SHP77 (cell line): ENCODE data around the gene SUPT3H.

Source experiments
- DNase-seq, 2 experiments: peaks; one replicate each; lab custom pipeline; 2025; lab: John Stamatoyannopoulos, UW

Gene SUPT3H

DNA sequence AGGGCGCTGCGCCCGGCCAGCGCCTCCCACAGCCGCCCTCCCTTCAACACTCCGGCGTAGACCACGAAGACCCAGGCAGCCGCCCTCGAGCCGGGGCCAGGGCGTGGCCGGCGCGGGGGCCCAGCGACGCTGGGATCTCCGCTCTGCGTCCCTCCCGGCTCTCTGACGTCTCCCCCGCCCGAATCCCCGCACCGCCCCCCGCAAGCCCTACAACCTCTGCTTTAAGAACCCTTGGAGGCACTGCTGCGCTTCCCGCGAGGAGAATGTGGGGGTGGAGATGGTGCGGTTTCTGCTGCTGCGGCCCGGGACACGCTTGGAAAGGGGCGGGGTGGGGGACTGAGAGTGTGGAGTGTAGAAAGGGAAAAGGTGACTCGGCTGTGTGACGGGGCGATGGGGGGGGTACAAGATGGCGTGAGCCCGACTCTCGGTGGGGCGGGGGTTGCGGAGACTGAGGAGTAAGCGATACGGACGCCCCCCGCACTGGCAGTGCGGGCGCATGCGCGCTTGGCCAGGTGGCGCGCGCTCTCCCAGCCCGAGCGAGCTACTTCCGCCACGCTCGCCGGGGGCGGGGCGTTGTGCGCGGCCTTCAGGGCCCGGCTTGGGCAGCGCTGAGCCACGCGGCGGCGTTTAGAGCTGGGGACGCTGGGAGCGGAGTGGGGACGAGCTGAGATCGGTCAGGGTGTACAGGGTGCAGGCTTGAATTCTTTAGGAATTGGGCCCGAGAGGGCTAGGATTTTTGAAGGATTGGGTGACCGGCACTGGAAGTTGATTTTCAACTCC is at the start of gene SUPT3H:
SUPT3H (minus strand) TSS at position 381 of the 780 bp plus-strand sequence.
- DNase-seq = peak; percentile 93 to 94

DNA sequence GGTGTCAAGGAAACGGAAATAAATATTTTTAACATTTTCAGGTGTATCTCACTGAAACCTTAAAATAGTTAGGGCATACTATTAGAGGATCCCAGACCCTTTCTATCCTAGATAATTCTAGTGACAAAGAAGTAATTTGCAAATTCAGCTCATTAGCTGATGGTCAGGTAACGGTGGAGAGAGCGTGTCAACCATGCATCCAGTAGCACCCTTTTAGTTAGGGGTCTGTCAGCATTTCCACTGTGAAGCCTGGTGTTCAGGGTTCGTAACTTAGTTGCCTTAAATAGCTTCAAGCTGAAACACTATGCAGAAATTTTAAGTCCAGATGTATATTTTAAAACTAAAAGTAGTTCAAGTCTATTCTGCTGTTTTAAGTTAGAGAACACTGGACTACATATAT is 48.5 kb upstream of the SUPT3H start:
- DNase-seq = no peak

DNA sequence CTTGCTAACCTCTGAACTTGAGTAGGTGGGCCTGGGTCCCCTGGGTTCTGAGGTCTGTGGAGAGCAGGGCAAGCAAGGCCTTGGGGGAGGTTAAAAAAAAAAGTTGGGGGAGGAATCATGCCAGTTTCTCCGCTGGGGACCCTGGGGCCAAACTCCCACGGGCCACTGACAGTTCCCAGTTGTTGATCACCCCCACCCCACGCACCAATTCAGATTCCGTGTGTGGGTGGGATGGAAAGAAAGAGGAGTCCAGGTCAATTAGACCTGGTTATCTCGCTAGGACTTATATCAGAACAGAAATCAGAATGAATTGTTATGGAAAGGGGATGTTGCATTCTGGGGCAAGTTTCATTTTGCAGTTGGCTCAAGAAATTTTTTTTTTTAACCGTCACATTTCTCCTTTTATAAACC is 46.7 kb upstream of the SUPT3H start:
- DNase-seq = no peak

DNA sequence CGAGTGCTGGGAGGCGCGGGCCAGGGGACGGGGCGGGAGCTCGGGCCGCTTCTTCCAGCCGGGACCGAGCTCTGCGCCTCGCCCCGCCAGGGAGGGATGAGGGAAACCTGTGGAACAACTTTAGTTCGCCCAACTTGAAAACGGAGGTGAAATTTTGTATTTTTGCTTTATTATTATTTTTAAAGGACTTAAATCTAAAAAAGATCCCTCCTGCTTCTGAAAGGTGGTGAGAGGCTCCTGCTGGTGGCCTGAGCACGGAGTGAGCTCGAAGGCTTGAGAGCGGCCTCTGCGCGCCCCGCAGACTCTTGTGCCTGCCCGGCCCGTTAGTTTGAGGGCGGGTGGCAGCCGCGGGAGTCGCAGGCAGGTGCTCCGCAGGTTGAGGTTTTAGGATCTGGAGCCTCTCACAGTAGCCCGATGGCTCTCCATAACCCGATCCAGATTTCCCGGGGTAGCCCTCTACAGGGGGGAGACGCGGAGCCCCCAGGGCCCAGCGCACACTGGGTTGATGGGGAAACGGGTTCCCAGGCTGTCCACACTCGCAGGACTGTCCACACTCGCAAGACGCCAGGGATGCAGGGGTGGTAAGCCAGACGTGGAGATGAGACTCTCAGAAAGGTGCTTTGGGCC is 46.2 kb upstream of the SUPT3H start:
- DNase-seq = no peak

DNA sequence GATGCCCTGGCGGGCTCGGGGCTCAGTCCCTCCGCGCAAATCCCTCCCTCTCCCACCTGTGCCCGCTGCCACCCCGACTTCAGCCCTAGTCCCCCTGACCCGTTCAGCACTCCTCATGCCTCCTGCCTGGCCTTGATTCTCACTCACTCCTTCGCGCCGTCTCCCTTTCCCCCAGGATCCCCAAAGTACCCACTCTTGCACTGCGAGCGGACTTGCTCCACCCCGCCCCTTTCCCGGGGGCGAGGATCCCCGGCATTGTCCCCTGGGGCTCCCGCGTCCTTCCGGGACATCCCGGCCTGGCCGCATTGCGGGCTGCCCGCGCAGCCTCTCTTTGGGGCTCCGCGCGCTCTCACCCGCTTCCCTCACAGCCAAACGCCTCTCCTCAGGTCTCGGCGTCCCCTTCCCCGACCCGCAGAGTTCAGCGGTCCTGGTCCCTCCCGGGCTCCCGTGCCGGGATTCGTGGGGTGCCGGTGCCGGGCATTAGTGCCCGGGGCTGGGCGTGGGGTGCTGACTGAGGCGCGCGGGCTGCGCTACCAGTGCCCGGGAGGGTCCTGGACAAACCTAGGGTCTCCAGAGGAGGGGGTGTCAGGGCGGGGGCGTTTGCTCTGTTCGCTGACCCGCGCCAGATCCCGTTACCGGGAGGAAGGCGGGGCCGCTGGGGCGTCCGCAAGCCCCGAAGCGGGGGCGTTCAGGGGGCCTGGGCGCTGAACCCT is 45.5 kb upstream of the SUPT3H start:
- DNase-seq = no peak

DNA sequence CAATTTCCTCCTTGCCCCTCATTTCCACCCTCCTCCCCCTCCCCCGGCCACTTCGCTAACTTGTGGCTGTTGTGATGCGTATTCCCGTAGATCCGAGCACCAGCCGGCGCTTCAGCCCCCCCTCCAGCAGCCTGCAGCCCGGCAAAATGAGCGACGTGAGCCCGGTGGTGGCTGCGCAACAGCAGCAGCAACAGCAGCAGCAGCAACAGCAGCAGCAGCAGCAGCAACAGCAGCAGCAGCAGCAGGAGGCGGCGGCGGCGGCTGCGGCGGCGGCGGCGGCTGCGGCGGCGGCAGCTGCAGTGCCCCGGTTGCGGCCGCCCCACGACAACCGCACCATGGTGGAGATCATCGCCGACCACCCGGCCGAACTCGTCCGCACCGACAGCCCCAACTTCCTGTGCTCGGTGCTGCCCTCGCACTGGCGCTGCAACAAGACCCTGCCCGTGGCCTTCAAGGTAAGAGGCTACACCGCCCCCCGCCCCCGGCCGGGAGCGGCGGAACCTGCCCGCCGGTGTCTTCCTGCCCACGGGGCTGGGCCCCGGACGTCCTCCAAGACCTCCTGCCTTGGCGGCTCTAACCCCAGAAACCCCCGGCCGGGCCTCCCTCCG is 44.9 kb upstream of the SUPT3H start:
- DNase-seq = no peak

DNA sequence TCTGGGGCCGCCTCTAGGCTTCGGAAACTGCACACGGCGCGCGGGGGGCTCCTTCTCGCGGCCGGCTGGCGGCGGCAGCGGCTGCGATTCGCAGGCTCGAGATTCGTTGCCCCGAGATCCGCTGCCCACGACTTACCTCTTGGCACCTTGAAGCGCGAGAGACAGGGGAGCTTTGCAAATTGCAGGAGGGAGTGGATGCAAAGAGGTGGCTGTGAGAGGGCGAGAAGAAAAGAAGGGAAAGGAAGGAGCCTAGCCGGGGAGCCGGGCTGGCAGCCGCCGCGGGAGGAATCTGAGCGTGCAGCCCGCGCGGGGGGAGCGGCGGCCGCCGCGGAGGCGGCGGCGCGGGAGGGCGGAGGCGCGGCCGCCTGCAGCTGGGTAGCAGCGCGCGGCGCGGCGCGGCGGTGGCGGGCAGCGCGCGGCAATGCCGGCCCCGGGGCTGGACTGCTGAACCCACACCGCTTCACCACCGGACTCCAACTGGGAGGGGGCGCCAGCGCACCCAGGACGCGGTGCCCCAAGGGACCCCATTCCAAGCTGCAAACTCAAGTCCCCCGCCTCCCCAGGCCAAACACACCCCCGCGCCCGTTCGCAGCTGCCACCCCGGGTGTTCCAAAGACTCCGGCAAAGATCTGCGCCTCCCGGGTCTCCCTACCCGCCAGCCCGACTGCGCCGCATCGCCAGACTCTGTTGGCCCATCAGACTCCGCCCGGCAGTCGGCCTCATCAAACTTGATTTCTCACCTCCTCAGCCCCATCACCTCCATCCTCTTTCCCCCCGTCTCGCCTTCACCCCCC is 44.2 kb upstream of the SUPT3H start:
- DNase-seq = peak; percentile 35 to 52

DNA sequence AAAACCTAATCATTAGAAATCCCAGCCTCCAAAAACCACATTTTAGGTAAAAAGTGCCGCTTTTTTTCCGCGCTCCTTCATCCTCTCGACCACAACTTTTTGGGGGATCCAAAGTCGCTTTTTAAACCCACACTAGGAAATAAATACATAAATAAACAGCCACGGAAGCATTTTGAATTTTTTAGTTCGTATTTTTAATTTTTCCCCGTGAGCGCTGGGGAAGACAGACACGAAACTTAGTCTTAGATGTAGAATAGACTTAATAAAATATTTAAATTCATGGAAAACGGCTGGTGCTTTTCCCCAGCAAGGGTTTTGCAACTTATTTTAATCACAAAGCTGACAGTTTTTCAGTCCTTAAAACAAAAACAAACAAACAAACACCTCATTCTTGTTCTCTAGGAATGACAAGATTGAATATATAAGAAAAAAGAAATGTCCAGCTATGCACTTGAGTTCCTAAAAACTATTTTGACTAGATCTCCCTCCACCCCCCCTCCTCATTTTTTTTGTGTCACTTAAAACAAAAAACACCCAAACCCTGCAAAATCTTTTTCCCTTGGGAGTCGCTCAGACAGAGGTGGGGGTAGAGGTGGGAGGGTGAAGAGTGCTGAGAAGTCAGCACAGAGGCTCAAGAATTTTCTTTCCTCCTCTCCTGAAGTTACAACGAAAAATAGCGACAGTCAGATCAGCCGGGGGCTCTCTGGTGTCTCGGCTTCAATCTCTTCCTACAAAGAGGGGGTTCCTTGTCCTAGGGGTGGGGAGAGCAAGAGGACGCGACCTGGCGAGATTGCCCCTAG is 43.4 kb upstream of the SUPT3H start:
- no peak for DNase-seq

DNA sequence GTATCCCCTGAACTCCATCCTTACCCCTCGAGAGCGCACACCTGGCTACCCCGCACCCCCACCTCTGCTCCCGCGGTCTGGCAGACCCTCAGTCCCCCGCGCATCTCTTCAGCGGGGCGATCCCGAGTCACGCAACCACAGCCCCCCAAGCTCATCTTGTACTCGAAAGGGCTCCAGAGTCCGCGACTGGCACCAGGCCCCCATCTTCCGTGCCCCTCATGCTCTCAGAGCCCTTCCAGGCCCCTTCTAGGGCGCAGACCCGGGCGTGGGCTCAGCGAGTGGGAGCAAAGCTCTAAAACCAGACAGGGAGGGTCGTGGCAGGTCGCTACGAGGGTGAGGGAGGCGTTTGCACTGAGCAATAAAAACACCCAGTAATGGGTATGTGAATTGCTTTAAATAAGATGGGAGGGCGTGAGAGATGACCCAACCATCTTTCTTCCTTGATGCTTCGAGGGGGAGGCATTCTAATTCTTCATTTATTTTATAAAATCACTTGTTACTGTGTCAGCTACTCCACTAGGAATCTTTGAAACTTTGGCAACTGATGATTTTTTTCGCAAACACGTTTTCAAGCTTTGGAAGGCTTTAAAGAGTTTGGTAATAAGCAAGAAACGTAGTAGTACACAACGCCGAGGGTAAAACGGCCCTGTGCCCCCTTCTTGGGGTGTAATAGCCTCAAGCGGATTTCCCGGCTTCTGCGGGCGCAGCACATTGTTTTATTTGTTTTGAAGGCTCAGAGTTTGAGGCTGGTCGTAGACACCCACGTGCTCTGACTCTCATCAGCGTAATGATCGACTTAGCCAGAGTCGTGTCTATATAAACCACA is 42.6 kb upstream of the SUPT3H start:
- no peak for DNase-seq

DNA sequence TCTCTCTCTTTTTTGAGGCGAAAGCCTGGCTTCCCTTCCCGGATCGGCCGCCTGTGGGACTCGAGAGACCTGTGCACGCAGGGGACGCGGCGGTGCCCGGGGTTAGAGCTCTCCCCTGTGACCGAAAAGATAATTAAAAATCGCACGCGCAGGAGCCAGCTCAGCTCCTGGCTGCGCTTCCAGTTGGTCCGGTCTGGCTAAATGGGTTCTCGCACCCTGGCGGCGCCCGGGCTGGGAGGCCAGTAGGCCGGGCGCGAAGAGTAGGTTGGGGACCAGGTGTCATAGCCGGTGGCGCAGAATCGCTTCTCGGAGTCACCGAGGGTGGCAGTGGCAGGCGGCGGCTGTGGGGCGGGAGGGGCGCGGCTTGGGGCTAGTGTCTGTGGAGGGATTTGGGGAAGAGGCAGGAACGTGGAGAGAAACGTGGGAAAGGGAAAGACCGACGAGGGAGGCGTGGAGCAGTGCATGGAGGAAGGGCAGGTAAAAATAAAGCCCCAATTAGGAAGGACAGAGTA is 41.9 kb upstream of the SUPT3H start:
- peak; percentile 20 to 60 for DNase-seq

DNA sequence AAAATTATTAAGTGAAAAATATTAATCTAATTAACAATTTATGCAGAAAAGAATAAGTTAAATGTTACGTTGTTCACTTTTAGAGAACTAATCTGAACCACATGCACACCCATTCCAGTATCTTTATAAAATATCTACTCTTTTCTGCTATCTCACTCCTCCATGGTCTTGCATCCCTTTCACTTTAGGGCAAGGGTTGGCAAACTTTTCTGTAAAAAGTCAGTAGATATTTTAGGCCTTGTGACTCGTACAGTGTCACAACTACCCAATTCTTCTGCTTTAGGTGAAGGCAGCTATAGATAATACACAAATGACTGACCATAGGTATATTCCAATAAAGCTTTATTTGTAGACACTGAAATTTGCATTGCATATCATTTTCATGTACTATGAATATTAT is 39.7 kb upstream of the SUPT3H start:
- no peak for DNase-seq

DNA sequence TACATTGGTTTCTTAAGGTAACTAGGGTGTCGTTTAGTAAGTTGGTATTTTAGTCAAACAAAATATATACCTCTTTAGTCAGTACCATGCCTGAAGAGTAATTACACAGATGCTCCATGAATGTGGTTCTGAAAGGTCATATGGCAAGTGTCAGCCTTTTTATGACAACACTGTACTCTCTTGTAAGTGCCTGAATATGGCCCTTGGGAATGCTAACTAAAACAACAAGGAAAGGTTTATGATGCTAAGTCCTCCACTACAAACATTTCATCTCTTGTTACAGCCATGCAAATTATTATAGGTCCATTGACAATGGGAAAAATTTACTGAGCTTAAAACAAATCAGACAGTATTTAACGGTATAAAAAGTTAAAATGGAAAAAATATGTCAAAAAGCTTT is 39.0 kb upstream of the SUPT3H start:
- DNase-seq = no peak

DNA sequence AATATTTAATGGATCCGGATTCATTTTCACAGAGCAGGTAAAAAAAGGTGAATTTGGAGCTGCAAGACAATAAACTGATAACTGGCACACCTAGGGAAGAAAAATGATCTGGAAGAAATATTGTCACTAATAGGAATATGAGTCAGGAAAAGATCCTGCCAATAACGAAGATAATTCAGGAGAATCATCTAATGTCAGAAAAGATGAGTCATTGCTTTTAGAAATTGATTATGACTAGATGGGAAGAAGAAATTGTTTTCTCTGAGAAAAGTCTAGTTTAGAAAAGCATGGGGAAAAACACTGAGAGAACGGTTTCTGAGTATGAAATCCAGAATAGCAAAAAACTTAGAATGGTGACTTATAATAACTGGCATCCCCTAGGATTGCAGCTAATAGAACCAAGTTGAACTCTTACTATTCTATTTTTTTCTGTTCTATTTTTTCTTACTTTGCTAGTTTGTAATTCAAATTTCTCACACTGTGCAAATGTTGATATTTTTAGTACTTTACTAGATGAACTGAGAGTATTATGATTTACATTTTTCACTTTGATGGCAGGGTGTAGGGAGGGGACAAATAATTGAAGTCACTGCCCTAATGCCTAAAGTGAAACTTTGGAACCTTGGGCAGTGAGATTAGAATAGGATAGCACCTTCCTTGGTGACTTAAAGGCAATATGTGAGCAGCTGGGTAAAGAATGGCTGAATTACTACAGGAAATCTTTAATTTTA is 38.2 kb upstream of the SUPT3H start:
- no peak for DNase-seq

DNA sequence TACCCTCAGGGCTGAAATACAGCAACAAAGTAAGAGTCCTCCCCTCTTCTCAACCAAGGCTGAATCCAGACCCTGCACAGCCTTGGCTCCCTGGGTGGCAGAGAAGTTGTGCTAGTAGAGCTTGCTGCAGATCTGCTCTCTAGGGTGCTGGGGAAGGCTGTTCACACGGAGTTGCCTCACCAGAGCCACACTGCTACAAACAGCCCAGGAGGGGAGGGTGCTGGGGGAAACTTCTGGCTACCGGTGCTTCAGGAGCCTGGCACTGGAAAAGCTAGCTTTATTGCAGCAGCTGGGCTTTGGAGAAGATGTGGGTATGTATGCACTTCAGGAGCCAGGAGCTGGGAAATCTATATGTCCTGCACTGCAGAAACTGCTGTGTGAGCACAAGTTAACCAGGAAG is 37.6 kb upstream of the SUPT3H start:
- DNase-seq = no peak

DNA sequence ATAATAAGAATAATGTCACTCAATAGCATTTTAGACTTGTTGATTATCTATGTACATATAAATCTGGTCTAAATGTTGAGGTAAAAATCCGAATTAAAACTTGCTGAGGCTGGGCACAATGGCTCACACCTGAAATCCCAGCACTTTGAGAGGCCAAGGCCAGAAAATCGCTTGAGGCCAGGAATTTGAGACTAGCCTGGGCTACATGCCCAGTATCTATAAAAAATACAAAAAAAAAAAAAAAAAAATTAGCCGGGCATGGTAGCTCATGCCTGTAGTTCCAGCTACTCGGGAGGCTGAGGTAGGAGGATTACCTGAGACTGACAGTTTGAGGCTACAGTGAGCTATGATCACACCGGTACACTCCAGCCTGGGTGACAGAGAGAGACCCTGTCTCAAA is 34.2 kb upstream of the SUPT3H start:
- no peak for DNase-seq

DNA sequence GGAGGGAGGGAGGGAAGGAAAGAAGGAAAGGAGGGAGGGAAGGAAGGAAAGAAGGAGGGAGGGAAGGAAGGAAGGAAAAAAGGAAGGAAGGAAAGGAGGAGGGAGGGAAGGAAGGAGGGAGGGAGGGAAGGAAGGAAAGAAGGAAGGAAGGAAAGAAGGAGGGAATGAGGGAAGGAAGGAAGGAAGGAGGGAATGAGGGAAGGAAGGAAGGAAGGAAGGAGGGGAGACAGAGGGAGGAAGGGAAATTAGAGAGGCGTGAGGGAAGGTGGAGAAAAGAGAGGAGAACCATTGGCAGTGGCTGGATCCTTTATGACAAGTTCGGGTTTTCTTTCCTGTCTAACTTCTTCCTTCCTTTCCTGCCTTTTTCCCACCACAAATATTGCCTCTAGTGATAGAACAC is 22.3 kb upstream of the SUPT3H start:
- DNase-seq = no peak

DNA sequence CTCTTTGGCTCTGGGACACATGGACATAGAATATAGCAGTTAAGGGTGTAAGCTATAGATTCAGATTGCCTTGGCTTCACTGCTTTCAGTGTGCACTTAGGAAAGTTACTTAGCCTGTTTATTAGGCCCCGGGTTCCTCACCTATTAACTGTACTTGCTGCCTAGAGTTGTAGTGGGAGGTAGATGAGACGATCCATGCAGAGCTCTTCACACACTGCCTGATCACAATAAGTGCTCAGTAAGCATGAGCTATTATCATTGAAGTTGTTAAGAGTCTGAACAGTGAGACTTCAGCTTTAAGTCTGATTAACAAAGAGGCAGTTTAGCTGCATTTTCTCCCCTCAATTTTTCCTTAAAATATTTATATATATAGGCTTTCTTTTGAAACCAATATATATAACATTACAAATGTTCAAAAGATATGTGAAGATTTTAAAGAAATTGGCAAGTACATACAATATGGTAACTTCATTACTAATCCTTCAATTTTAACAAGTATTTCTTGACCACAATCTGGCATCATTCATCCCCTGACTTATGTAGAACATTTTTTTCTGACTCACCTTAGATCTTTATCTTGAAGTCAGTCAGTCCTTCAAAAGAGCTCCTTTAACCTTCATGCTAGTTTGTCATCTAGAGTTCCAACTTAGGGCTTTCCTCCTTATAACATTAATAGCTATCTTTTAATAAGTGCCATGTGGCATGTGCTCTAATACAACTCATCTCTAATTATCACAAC is 20.5 kb upstream of the SUPT3H start:
- DNase-seq = no peak

DNA sequence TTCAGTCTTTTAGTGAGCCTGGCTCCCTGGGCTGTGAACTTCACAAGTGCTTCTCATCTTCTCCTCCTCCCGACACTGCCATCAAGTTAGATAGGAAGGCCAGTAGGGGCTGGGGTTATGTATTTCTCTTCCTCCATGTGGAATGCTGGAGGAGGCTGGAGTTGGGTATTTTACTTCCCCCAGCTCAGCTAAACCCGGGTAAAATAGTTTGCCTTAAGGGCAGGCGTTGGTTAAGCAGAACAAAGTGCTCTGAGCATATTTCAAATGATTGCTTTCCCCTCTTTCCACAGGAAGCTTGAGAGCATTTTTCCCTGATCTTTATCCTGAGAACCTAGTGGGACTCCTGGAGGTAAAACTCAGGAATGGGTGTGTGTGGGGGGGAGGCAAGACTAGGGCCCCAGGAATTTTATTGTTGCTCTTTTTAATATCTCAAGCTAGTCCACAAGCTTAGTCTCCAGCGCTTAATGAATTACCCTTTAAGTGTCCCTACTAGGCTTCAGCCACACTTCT is 16.9 kb upstream of the SUPT3H start:
- no peak for DNase-seq
